NCI-H526 (cell line): ENCODE data around the gene CHN1.

Experiments
- DNase-seq, 2 experiments: peaks; one replicate each; lab custom pipeline; 2025; lab: John Stamatoyannopoulos, UW

Gene CHN1

GRCh38 chr2:174764280-174765255, 240.6 kb downstream of the CHN1 start, which contains the start of gene CHRNA1:
Gene CHRNA1, minus strand, starts transcription at chr2:174764472. Its CDS starts 78 bp downstream, at chr2:174764394.
- DNase-seq, result peak in 1 of 2 experiments; percentile 11

- DNase-seq, result no peak
Measured at GRCh38 chr2:174763780-174764179, 241.4 kb downstream of the CHN1 start.

GRCh38 chr2:174762464-174762863, 242.7 kb downstream of the CHN1 start:
- DNase-seq, result no peak

- DNase-seq, result no peak
Measured at GRCh38 chr2:174761837-174762236, 243.3 kb downstream of the CHN1 start.

- no peak for DNase-seq
Measured at GRCh38 chr2:174760845-174761473, 244.2 kb downstream of the CHN1 start.

- DNase-seq, result no peak
Measured at GRCh38 chr2:174759381-174760065, 245.7 kb downstream of the CHN1 start.

- DNase-seq, result no peak
Measured at GRCh38 chr2:174756743-174757142, 248.4 kb downstream of the CHN1 start.

GRCh38 chr2:174753038-174753633, 252.0 kb downstream of the CHN1 start:
- DNase-seq, result no peak

GRCh38 chr2:174752403-174753037, 252.7 kb downstream of the CHN1 start:
- no peak for DNase-seq

- no peak for DNase-seq
Measured at GRCh38 chr2:174750923-174751441, 254.2 kb downstream of the CHN1 start.

- DNase-seq, result no peak
Measured at GRCh38 chr2:174749793-174750192, 255.4 kb downstream of the CHN1 start.

GRCh38 chr2:174748948-174749347, 256.2 kb downstream of the CHN1 start:
- peak in 1 of 2 experiments; percentile 78 for DNase-seq
